Activated CD4-positive, alpha-beta T cell treated with anti-CD3 and anti-CD28 coated beads for 24 hours (primary cell): ENCODE results near the gene DSPP.

Experiments used
- DNase-seq, 2 donors: peaks; one replicate each; pipeline ENCODE4 v3.0.0-alpha.2; 2020; ENCODE audit warnings: low read depth in 2 of 2

DSPP gene

GRCh38 chr4:87631668-87632067, 23.3 kb downstream of the DSPP start:
- no peak for DNase-seq

DNA sequence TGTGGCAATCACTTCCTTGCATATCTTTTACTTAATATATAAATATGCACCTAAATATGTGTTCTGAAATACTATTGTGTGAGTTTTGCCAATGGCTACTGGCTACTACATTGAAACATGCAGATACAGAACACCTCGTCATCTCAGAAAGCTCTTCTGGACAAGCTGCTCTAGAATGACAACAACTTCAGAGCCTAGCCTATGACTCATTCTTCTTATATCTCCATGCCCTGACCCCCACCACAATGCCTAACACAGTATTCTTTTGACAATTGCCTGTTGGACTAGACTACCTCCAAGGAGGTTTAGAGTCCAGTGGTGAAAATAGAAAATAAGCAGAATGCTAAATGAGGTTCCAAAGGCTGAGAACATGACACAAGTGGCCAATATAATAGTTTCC, 24.1 kb downstream of the DSPP start:
- no peak for DNase-seq

DNA sequence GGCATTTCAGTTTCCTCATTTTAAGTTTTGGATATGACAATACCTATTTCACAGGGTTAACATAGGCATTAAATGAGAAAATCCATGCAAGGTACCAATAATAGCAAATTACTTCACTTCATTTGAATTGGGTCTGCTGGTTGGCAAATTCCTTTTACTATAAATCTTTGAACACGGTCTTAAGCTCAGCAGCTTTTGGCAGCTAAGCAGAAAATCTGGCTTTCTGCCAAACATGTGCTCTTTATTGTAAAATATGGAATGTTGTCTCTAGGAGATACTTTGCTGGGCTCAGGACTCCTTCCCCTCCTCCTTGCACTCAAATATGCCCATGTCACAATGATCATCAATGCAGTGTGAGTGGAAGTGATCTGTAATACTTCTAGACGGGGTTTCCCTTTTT, 24.9 kb downstream of the DSPP start:
- no peak for DNase-seq

GRCh38 chr4:87644286-87644685, 36.0 kb downstream of the DSPP start:
- DNase-seq, result no peak

DNA sequence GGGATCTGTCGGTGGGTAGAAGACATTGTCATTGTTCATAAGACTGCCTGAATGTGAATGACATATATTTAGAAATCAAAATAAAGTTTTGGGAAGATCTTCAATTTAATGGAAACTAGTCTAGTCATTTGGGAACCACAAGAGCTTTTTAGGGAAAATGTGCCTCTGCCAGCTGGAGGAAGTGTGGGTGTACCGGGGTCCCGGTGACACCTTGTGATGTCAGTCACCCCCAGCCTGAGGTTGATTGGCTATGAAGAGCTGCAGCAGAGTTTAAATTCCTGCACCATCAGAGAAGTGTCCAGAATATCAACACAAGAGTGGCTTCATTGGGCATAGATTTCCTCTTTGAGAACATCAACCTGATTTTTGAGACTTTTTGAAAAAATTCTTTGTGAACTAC, 41.7 kb downstream of the DSPP start, which contains the start of gene DMP1:
Gene DMP1, plus strand, starts transcription at position 301 of the 400 bp plus-strand sequence. CDS start 6,213 bp downstream, outside the sequence.
- no peak for DNase-seq

- no peak for DNase-seq
These were observed 42.6 kb downstream of the DSPP start for GRCh38 chr4:87650938-87651337.

GRCh38 chr4:87651941-87652340, 43.6 kb downstream of the DSPP start:
- DNase-seq, result no peak

DNA sequence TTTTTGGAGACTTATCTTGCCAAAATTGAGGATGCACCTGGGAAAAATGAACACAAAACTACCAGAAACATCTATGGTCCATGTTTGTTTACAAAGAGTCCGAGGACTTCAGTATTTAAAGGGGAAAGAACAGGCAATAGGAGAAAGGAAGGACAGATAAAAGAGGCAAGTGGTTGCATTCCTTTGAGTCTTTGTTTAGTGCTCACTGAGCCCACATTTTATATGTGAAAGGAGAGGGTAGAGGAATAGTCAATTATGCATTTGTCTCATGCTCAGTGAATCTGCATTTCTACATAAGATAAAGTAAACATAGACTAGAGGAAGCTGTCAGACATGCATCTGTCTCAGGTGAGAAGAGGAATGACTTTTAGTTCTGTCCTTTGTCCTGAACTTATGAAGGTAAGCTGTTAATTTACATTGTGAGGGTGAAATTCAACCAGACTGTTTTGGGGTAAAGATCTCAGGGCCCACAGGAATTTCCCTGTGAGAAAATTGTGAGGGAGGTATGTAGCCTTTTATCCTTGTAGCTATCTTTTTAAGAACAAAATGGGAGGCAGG, 46.2 kb downstream of the DSPP start:
- DNase-seq, result no peak

DNA sequence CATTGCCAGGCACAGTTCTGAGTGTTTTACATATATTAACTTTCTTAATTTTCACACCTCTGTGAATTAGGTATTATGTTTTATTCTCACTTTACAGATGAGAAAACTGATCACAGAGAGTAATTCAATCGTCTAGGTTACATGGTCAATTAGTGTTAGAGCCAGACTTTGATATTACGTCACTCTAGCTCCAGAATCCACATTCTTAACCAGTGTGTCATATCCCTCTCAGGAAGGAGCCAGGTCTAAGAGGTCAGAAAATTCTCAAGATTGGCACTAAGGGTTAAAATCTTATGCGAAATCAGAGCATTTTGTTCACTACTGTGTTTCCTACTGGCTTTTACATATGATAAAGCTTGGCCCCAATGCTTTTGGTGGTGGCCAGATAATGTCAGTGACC, 49.2 kb downstream of the DSPP start:
- no peak for DNase-seq

- DNase-seq, result no peak
These were observed 51.1 kb downstream of the DSPP start for GRCh38 chr4:87659247-87659931.

DNA sequence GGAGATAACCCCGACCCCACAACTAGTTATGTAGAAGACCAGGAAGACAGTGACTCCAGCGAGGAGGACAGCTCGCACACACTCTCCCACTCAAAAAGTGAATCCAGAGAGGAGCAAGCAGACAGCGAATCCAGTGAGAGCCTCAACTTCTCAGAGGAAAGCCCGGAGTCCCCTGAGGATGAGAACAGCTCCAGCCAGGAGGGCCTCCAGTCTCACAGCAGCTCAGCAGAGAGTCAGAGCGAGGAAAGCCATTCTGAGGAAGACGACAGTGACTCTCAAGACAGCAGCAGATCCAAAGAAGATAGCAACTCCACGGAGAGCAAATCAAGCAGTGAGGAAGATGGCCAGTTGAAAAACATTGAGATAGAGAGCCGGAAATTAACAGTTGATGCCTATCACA, 54.5 kb downstream of the DSPP start:
- no peak for DNase-seq
